ENCODE data around the gene DVL2. TPM values are rescaled to one million over a fixed set of nuclear protein-coding genes. Genes with fewer than 3 reads are reported as not detected.
"Not testable (repeated sequence)": the region's sequence is repeated elsewhere in the genome, so short reads cannot be mapped to it uniquely, and the experiment has no call there.

The DVL2 gene
- total and polyA plus RNA-seq, 4 donors: 3.4 to 24.5 (median 11.3) TPM

DNA sequence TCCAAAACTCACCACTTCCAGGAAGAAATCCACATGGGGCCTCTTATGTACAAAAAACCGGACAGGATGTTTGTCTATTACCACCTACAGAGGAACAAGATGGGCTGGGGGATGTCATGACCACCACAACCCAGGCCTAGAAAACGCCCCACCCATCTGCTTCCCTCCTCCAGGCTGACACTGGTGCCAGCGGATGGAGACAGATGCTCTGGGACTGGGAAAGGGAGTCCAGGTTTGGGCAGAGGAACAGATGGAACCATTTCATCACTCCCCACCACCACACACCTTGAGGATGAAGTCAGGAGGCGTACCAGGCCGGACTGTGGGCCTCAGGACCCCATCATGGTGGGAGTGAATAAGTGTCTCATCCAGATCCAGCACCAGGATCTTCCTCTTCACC lies 12.5 kb upstream of the DVL2 start:
- peaks cover 3 to 32% (median 25%) of the 10 kb centered on the region in 4 donors for H3K4me1 ChIP-seq (ENCODE audit: control insufficient read depth in 4 of 4, insufficient read depth in 4 of 4, low read length in 3 of 4)
- no peaks in the 10 kb centered on the region for H3K9me3 ChIP-seq (ENCODE audit: control insufficient read depth in 4 of 4, low read length in 3 of 4)
- no peak for DNase-seq (ENCODE audit: low spot score)
- no peaks in the 10 kb centered on the region for H3K27me3 ChIP-seq (ENCODE audit: control insufficient read depth in 4 of 4, insufficient read depth in 4 of 4, low read length in 3 of 4)
- whole genome bisulfite sequencing: 94% methylated on average over 5 of the region's 5 CpGs
- H3K4me3 ChIP-seq (ENCODE audit: low read depth in 1 of 3, low read length in 3 of 3): no peak overlapping the region
- peaks cover 3 to 24% (median 13%) of the 10 kb centered on the region in 4 donors for H3K36me3 ChIP-seq (ENCODE audit: control insufficient read depth in 4 of 4, insufficient read depth in 3 of 4, low read depth in 1 of 4, low read length in 3 of 4)
- TF ChIP-seq HNF4A (conservative IDR thresholded peaks at IDR 0.05): no peak
- TF ChIP-seq FOXA2 (IDR thresholded peaks at IDR 0.05): no peak
- TF ChIP-seq JUND (IDR thresholded peaks at IDR 0.05): no peak
- no peak for TF ChIP-seq NR2F2 (IDR thresholded peaks at IDR 0.05)
- no peak for TF ChIP-seq RXRA (IDR thresholded peaks at IDR 0.05)
- no peak for TF ChIP-seq HNF4G (IDR thresholded peaks at IDR 0.05)
- TF ChIP-seq, protein P1, sequence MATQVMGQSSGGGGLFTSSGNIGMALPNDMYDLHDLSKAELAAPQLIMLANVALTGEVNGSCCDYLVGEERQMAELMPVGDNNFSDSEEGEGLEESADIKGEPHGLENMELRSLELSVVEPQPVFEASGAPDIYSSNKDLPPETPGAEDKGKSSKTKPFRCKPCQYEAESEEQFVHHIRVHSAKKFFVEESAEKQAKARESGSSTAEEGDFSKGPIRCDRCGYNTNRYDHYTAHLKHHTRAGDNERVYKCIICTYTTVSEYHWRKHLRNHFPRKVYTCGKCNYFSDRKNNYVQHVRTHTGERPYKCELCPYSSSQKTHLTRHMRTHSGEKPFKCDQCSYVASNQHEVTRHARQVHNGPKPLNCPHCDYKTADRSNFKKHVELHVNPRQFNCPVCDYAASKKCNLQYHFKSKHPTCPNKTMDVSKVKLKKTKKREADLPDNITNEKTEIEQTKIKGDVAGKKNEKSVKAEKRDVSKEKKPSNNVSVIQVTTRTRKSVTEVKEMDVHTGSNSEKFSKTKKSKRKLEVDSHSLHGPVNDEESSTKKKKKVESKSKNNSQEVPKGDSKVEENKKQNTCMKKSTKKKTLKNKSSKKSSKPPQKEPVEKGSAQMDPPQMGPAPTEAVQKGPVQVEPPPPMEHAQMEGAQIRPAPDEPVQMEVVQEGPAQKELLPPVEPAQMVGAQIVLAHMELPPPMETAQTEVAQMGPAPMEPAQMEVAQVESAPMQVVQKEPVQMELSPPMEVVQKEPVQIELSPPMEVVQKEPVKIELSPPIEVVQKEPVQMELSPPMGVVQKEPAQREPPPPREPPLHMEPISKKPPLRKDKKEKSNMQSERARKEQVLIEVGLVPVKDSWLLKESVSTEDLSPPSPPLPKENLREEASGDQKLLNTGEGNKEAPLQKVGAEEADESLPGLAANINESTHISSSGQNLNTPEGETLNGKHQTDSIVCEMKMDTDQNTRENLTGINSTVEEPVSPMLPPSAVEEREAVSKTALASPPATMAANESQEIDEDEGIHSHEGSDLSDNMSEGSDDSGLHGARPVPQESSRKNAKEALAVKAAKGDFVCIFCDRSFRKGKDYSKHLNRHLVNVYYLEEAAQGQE (IDR thresholded peaks at IDR 0.05): no peak
- TF ChIP-seq, protein P2, sequence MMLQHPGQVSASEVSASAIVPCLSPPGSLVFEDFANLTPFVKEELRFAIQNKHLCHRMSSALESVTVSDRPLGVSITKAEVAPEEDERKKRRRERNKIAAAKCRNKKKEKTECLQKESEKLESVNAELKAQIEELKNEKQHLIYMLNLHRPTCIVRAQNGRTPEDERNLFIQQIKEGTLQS (IDR thresholded peaks at IDR 0.05): no peak
- TF ChIP-seq TAF1 (conservative IDR thresholded peaks at IDR 0.05): no peak
- TF ChIP-seq, protein P3, sequence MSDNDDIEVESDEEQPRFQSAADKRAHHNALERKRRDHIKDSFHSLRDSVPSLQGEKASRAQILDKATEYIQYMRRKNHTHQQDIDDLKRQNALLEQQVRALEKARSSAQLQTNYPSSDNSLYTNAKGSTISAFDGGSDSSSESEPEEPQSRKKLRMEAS (IDR thresholded peaks at IDR 0.05): no peak
- no peak for TF ChIP-seq SP1 (IDR thresholded peaks at IDR 0.05)
- no peak for TF ChIP-seq FOXA1 (IDR thresholded peaks at IDR 0.05)
- no peak for TF ChIP-seq EGR1 (IDR thresholded peaks at IDR 0.05; ENCODE audit: low read depth in 2 of 2)
- TF ChIP-seq, protein P4, sequence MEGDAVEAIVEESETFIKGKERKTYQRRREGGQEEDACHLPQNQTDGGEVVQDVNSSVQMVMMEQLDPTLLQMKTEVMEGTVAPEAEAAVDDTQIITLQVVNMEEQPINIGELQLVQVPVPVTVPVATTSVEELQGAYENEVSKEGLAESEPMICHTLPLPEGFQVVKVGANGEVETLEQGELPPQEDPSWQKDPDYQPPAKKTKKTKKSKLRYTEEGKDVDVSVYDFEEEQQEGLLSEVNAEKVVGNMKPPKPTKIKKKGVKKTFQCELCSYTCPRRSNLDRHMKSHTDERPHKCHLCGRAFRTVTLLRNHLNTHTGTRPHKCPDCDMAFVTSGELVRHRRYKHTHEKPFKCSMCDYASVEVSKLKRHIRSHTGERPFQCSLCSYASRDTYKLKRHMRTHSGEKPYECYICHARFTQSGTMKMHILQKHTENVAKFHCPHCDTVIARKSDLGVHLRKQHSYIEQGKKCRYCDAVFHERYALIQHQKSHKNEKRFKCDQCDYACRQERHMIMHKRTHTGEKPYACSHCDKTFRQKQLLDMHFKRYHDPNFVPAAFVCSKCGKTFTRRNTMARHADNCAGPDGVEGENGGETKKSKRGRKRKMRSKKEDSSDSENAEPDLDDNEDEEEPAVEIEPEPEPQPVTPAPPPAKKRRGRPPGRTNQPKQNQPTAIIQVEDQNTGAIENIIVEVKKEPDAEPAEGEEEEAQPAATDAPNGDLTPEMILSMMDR (IDR thresholded peaks at IDR 0.05; ENCODE audit: low read depth, low read length, missing input control): no peak
- TF ChIP-seq GABPA (IDR thresholded peaks at IDR 0.05 in 1 of 2, conservative IDR thresholded peaks at IDR 0.05 in 1 of 2): no peak
- TF ChIP-seq RAD21 (IDR thresholded peaks at IDR 0.05): no peak
- TF ChIP-seq YY1 (IDR thresholded peaks at IDR 0.05): no peak
- H3K27ac ChIP-seq (ENCODE audit: low read depth in 1 of 2, low read length in 2 of 2): no peak overlapping the region
- H3K9ac ChIP-seq (ENCODE audit: low read depth in 1 of 2, low read length in 2 of 2): no peak overlapping the region

DNA sequence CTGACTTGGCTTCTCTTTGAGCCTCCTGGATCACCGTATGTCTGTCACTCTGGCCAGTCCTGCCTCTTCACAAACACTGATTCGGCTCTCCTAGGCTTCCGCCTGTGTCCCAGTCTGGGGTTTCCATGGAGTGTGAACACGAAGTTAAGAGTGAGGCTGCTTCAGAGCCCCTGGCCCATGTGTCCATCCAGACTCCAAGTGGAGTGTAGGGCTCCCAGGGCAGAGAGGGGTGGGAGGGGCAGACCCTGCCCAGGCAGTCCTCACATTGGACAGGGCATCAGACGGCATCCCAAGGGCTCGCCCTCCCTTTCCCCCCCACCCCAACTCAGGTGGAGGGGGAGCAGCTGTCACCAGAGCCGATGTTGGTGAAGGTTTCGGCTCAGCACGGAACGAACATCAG lies 9.5 kb upstream of the DVL2 start:
- H3K4me3 ChIP-seq (ENCODE audit: low read depth in 1 of 3, low read length in 3 of 3): peak overlapping the region in 1 of 3 donors; percentile 74
- 75% methylated on average over 10 of the region's 10 CpGs for WGBS
- DNase-seq (ENCODE audit: low spot score); H3K9me3 ChIP-seq (ENCODE audit: control insufficient read depth in 4 of 4, low read length in 3 of 4); H3K27me3 ChIP-seq (ENCODE audit: control insufficient read depth in 4 of 4, insufficient read depth in 4 of 4, low read length in 3 of 4): not testable (repeated sequence)
- H3K36me3 ChIP-seq (ENCODE audit: control insufficient read depth in 4 of 4, insufficient read depth in 3 of 4, low read depth in 1 of 4, low read length in 3 of 4): peaks cover 3 to 32% (median 20%) of the 10 kb centered on the region in 4 donors
- peak overlapping the region in 1 of 2 donors; percentile 90 for H3K9ac ChIP-seq (ENCODE audit: low read depth in 1 of 2, low read length in 2 of 2)
- H3K4me1 ChIP-seq (ENCODE audit: control insufficient read depth in 4 of 4, insufficient read depth in 4 of 4, low read length in 3 of 4): peaks cover 2 to 32% (median 27%) of the 10 kb centered on the region in 4 donors
- H3K27ac ChIP-seq (ENCODE audit: low read depth in 1 of 2, low read length in 2 of 2): peak overlapping the region; percentile 98 to 99
